Urinary bladder (tissue), 4 donors: ENCODE data around the gene KRTAP20-1. TPM values are rescaled to one million over a fixed set of nuclear protein-coding genes. Genes with fewer than 3 reads are reported as not detected.

Experiments
- DNase-seq: peaks from one replicate; pipeline ENCODE4 v3.0.0-alpha.2; 2015; ENCODE audit errors: extremely low spot score
- H3K27ac ChIP-seq: one replicate; pipeline ENCODE4 v1.5.1; 2013; ENCODE audit warnings: low read depth, mild to moderate bottlenecking, moderate library complexity
- H3K36me3 ChIP-seq: one replicate; pipeline ENCODE4 v1.6.1; 2013; ENCODE audit warnings: mild to moderate bottlenecking, moderate library complexity; ENCODE audit not compliant: insufficient read depth
- H3K4me1 ChIP-seq: one replicate; pipeline ENCODE4 v1.6.1; 2013; ENCODE audit warnings: mild to moderate bottlenecking, moderate library complexity; ENCODE audit not compliant: insufficient read depth
- H3K4me3 ChIP-seq: one replicate; pipeline ENCODE4 v1.5.1; 2013; ENCODE audit warnings: low read depth, low read length
- WGBS: extraction: QIAGEN DNeasy Blood & Tissue Kit; methylation state at CpG from one replicate; pipeline ENCODE4 v1.1.7; 2013; 5-methylcytosine and 5-hydroxymethylcytosine counted together
- polyA plus RNA-seq: library from polyadenylated mRNA; stranded (reverse); fragments of 200-250 nt; gene quantifications from one replicate; pipeline ENCODE4 v1.2.3, GENCODE V29; 2013
- small RNA-seq: library from RNA; depleted of rRNA; stranded (forward); fragments of <200 nt; gene quantifications from one replicate; pipeline ENCODE3, GENCODE V24; 2014
- total RNA-seq: library from RNA; depleted of rRNA; stranded (reverse); fragments of >200 nt; gene quantifications from one replicate; pipeline ENCODE4 v1.2.3, GENCODE V29; 2014
- donor health status: healthy with polysubstance abuse.
- donor health status: healthy.

The KRTAP20-1 gene
- total and polyA plus RNA-seq, 2 donors: not detected

GRCh38 chr21:30620522-30620921 is 4.3 kb downstream of the KRTAP20-1 start, which contains the start of gene KRTAP20-4:
TSS of gene KRTAP20-4 (plus strand) at chr21:30620627.
- no peaks in the 10 kb centered on the region for H3K4me1 ChIP-seq
- DNase-seq: no peak
- 82% methylated on average over 3 of the region's 3 CpGs for WGBS
- no peak within 1 kb of the TSS for H3K27ac ChIP-seq
- H3K4me3 ChIP-seq: no peak within 1 kb of the TSS
- H3K36me3 ChIP-seq: no peaks in the 10 kb centered on the region

DNA sequence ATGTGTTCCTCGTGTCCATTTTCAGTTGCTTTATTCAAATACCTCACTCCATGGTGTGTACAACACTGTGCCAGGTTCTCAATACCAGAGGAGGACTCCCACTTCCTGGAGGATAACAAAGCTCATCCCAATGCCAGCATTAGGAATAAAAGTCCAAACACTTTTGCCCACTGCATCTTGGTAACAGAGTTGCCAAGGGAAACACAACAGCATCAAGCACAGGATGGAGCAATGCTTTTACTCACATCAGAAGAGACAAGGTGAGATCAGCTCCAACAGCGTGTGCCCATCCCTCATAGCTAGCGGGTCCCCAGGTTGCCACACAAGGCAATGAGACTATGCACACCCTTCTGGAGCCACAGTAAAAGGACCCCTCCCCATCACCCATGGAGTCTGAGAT is 7.1 kb downstream of the KRTAP20-1 start:
- no peak for DNase-seq
- Histone ChIP-seq H3K36me3 (no peaks in the 10 kb centered on the region), H3K4me1 (no peaks in the 10 kb centered on the region), H3K4me3 (no peak overlapping the region), H3K27ac (no peak overlapping the region)
- 90% methylated on average over 3 of the region's 3 CpGs for WGBS

GRCh38 chr21:30625449-30626165 is 9.4 kb downstream of the KRTAP20-1 start:
- no peak overlapping the region for H3K4me3 ChIP-seq
- 75% methylated on average over 4 of the region's 4 CpGs for WGBS
- DNase-seq: no peak
- H3K36me3 ChIP-seq: no peaks in the 10 kb centered on the region
- H3K4me1 ChIP-seq: no peaks in the 10 kb centered on the region
- no peak overlapping the region for H3K27ac ChIP-seq

- DNase-seq: no peak
- Histone ChIP-seq H3K27ac (no peak overlapping the region), H3K36me3 (no peaks in the 10 kb centered on the region), H3K4me3 (no peak overlapping the region), H3K4me1 (no peaks in the 10 kb centered on the region)
- 77% methylated on average over 4 of the region's 4 CpGs for WGBS
Observed at GRCh38 chr21:30628109-30628508, 11.9 kb downstream of the KRTAP20-1 start.

DNA sequence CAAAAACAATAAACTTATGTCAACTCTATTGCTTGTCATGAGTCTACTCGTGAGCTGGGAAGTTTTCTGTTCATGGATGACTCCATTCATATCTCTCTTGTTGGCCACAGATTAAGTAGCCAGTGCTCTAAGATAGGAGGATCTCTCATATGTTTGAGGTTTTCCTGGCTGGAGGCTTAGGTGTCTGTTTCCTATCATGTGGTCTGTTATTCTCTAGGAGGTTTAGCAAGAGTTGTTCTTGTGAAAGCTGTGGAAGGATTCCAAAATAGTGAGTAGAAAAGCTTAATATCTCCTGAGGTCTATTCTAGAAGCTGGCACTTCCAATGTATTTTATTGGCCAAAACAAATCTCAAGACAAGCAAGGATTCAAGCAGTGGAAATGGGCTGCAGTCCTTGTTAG is 13.0 kb downstream of the KRTAP20-1 start:
- Histone ChIP-seq H3K27ac (no peak overlapping the region), H3K4me1 (no peaks in the 10 kb centered on the region), H3K4me3 (no peak overlapping the region), H3K36me3 (no peaks in the 10 kb centered on the region)
- DNase-seq: no peak
- 41% methylated on average over 1 of the region's 1 CpG for WGBS

- WGBS: 95% methylated on average over 1 of the region's 1 CpG
- DNase-seq: no peak
- Histone ChIP-seq H3K36me3 (no peaks in the 10 kb centered on the region), H3K4me1 (no peaks in the 10 kb centered on the region), H3K27ac (no peak within 1 kb of the TSS), H3K4me3 (no peak within 1 kb of the TSS)
Observed at GRCh38 chr21:30634906-30635305, 18.7 kb downstream of the KRTAP20-1 start, which contains the start of gene KRTAP20-2. TSS of gene KRTAP20-2 (plus strand) at chr21:30635206. CDS start at chr21:30635264, 58 bp downstream.

DNA sequence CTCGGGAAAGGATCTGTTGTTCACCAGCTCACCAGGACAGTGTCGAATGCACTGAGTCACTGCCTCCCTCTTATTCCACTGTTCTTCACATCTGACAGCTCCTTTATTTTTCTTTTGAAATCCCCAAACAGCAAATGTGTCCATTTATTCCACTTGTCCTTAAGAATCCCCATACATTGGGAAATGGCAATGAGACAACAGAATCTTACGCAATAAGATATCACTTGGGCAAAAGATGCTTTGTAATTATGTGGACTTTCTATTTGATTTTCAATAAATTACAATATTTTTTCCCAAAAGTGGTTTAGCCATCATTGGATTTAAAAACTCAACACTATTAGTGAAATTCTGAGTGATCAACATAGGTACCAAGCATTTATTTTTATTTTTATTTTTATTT is 22.5 kb downstream of the KRTAP20-1 start:
- Histone ChIP-seq H3K27ac (no peak overlapping the region), H3K4me3 (no peak overlapping the region), H3K4me1 (no peaks in the 10 kb centered on the region), H3K36me3 (no peaks in the 10 kb centered on the region)
- WGBS: 75% methylated on average over 3 of the region's 3 CpGs
- no peak for DNase-seq

- no peak within 1 kb of the TSS for H3K27ac ChIP-seq
- H3K4me1 ChIP-seq: no peaks in the 10 kb centered on the region
- no peak within 1 kb of the TSS for H3K4me3 ChIP-seq
- DNase-seq: no peak
- no peaks in the 10 kb centered on the region for H3K36me3 ChIP-seq
- WGBS: 82% methylated on average over 2 of the region's 2 CpGs
Observed at GRCh38 chr21:30642564-30642963, 26.3 kb downstream of the KRTAP20-1 start, which contains the start of gene KRTAP20-3. TSS of gene KRTAP20-3 (plus strand) at chr21:30642864.

DNA sequence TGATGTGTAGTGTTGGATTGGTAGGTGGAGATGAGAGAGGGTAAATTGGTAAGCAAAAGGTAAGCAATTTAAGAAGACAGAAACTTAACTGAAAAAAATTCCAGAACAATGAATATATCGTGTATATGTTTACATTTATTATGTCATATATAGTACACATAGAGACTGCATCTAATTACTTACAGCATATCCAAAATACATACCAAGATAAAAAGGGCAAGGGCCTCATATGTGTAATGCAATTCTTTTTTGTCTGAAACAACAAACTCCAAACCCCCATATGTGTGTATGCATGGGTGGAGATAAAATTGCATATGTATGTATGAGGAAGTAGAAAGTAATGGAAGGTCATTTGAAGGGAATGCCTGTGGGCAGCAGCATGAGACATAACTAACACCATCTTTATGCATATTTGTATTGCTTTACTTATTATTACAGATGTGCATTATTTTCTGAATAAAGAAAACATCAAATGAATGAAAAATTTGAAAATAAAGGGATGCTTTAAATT is 30.7 kb downstream of the KRTAP20-1 start:
- Histone ChIP-seq H3K4me3 (no peak overlapping the region), H3K4me1 (no peaks in the 10 kb centered on the region), H3K36me3 (no peaks in the 10 kb centered on the region), H3K27ac (no peak overlapping the region)
- 65% methylated on average over 1 of the region's 1 CpG for WGBS
- DNase-seq: no peak

GRCh38 chr21:30652891-30653290 is 36.7 kb downstream of the KRTAP20-1 start:
- no peak for DNase-seq
- Histone ChIP-seq H3K4me3 (no peak overlapping the region), H3K4me1 (no peaks in the 10 kb centered on the region)

More at GRCh38 chr21:30652891-30653290, 36.7 kb downstream of the KRTAP20-1 start:
- no peak overlapping the region for H3K27ac ChIP-seq
- H3K36me3 ChIP-seq: no peaks in the 10 kb centered on the region

Small RNAs within 50 kb of the gene (small RNA-seq; reads per million reads assigned to genes)
- gene KRTAP20-1: not detected
- not detected for gene KRTAP20-3
- gene KRTAP20-4: not detected
- gene KRTAP22-1: not detected
- not detected for gene KRTAP22-2

Other genes starting within 250 kb of the KRTAP20-1 start
- gene KRTAP13-2, start 244.2 kb upstream of the KRTAP20-1 start, total RNA-seq: not detected
- gene KRTAP13-2, start 244.2 kb upstream of the KRTAP20-1 start, polyA plus RNA-seq: not detected
- not detected for gene KRTAP13-1, start 220.4 kb upstream of the KRTAP20-1 start, total RNA-seq
- not detected for gene KRTAP13-1, start 220.4 kb upstream of the KRTAP20-1 start, polyA plus RNA-seq
- not detected for gene KRTAP13-3, start 190.5 kb upstream of the KRTAP20-1 start, total RNA-seq
- not detected for gene KRTAP13-3, start 190.5 kb upstream of the KRTAP20-1 start, polyA plus RNA-seq
- not detected for gene KRTAP13-4, start 186.2 kb upstream of the KRTAP20-1 start, total RNA-seq
- gene KRTAP13-4, start 186.2 kb upstream of the KRTAP20-1 start, polyA plus RNA-seq: not detected
- gene KRTAP15-1, start 176.2 kb upstream of the KRTAP20-1 start, total RNA-seq: not detected
- gene KRTAP15-1, start 176.2 kb upstream of the KRTAP20-1 start, polyA plus RNA-seq: not detected
- not detected for gene KRTAP19-1, start 136.1 kb upstream of the KRTAP20-1 start, total RNA-seq
- not detected for gene KRTAP19-1, start 136.1 kb upstream of the KRTAP20-1 start, polyA plus RNA-seq
- gene KRTAP19-2, start 129.0 kb upstream of the KRTAP20-1 start, total RNA-seq: not detected
- not detected for gene KRTAP19-2, start 129.0 kb upstream of the KRTAP20-1 start, polyA plus RNA-seq
- not detected for gene KRTAP19-3, start 124.4 kb upstream of the KRTAP20-1 start, total RNA-seq
- not detected for gene KRTAP19-3, start 124.4 kb upstream of the KRTAP20-1 start, polyA plus RNA-seq
- gene KRTAP19-4, start 119.3 kb upstream of the KRTAP20-1 start, total RNA-seq: not detected
- gene KRTAP19-4, start 119.3 kb upstream of the KRTAP20-1 start, polyA plus RNA-seq: not detected
- not detected for gene KRTAP19-5, start 114.3 kb upstream of the KRTAP20-1 start, total RNA-seq
- gene KRTAP19-5, start 114.3 kb upstream of the KRTAP20-1 start, polyA plus RNA-seq: not detected
- not detected for gene KRTAP19-6, start 74.6 kb upstream of the KRTAP20-1 start, total RNA-seq
- gene KRTAP19-6, start 74.6 kb upstream of the KRTAP20-1 start, polyA plus RNA-seq: not detected
- gene KRTAP19-7, start 55.1 kb upstream of the KRTAP20-1 start, total RNA-seq: not detected
- gene KRTAP19-7, start 55.1 kb upstream of the KRTAP20-1 start, polyA plus RNA-seq: not detected
- not detected for gene KRTAP22-2, start 26.0 kb upstream of the KRTAP20-1 start, total RNA-seq
- gene KRTAP22-2, start 26.0 kb upstream of the KRTAP20-1 start, polyA plus RNA-seq: not detected
- gene KRTAP6-3, start 24.0 kb upstream of the KRTAP20-1 start, total RNA-seq: not detected
- not detected for gene KRTAP6-3, start 24.0 kb upstream of the KRTAP20-1 start, polyA plus RNA-seq
- not detected for gene KRTAP6-2, start 17.5 kb upstream of the KRTAP20-1 start, total RNA-seq
- not detected for gene KRTAP6-2, start 17.5 kb upstream of the KRTAP20-1 start, polyA plus RNA-seq
- gene KRTAP22-1, start 15.3 kb upstream of the KRTAP20-1 start, total RNA-seq: not detected
- gene KRTAP22-1, start 15.3 kb upstream of the KRTAP20-1 start, polyA plus RNA-seq: not detected
- gene KRTAP6-1, start 2.5 kb upstream of the KRTAP20-1 start, total RNA-seq: not detected
- gene KRTAP6-1, start 2.5 kb upstream of the KRTAP20-1 start, polyA plus RNA-seq: not detected
- not detected for gene KRTAP20-4, start 4.2 kb downstream of the KRTAP20-1 start, total RNA-seq
- not detected for gene KRTAP20-4, start 4.2 kb downstream of the KRTAP20-1 start, polyA plus RNA-seq
- gene KRTAP20-2, start 18.8 kb downstream of the KRTAP20-1 start, total RNA-seq: not detected
- gene KRTAP20-2, start 18.8 kb downstream of the KRTAP20-1 start, polyA plus RNA-seq: not detected
- not detected for gene KRTAP20-3, start 26.4 kb downstream of the KRTAP20-1 start, total RNA-seq
- gene KRTAP20-3, start 26.4 kb downstream of the KRTAP20-1 start, polyA plus RNA-seq: not detected
- not detected for gene KRTAP21-3, start 102.4 kb downstream of the KRTAP20-1 start, total RNA-seq
- not detected for gene KRTAP21-3, start 102.4 kb downstream of the KRTAP20-1 start, polyA plus RNA-seq
- gene KRTAP21-2, start 130.8 kb downstream of the KRTAP20-1 start, total RNA-seq: not detected
- not detected for gene KRTAP21-2, start 130.8 kb downstream of the KRTAP20-1 start, polyA plus RNA-seq
- not detected for gene KRTAP21-1, start 139.0 kb downstream of the KRTAP20-1 start, total RNA-seq
- not detected for gene KRTAP21-1, start 139.0 kb downstream of the KRTAP20-1 start, polyA plus RNA-seq
- not detected for gene KRTAP8-1, start 196.8 kb downstream of the KRTAP20-1 start, total RNA-seq
- gene KRTAP8-1, start 196.8 kb downstream of the KRTAP20-1 start, polyA plus RNA-seq: not detected
- not detected for gene KRTAP7-1, start 213.3 kb downstream of the KRTAP20-1 start, total RNA-seq
- not detected for gene KRTAP7-1, start 213.3 kb downstream of the KRTAP20-1 start, polyA plus RNA-seq